ENCODE data around the gene BICD2.
A peak's percentile ranks its signal among the peaks of the same experiment; 100 is the strongest.

GRCh38 chr9:92781899-92782298 is 17.3 kb upstream of the BICD2 start:
- no peak for TF ChIP-seq CTCF (IDR thresholded peaks at IDR 0.05)
- no peak for TF ChIP-seq POLR2A (IDR thresholded peaks at IDR 0.05)
- peak in 1 of 3 donors; percentile 26 for TF ChIP-seq POLR2AphosphoS5 (IDR thresholded peaks at IDR 0.05)
- TF ChIP-seq EP300 (IDR thresholded peaks at IDR 0.05): no peak

Data from suprapubic skin (tissue), 4 donors.